Activated naive CD4-positive, alpha-beta T cell treated with anti-CD3 and anti-CD28 coated beads, Interleukin-2, amount 10 ng/mL, durations not matched to agents 7 days and 5 days (primary cell): Measurements from ENCODE around the gene SHFL.
A peak's percentile ranks its signal among the peaks of the same experiment; 100 is the strongest.

Experiments
- CTCF ChIA-PET: fragments of 350-600 bp; sonication (Branson Sonifier 250); formaldehyde crosslinking; loops from one replicate; lab custom pipeline; 2021; ENCODE audit warnings: antibody characterized with exemption; lab: Charles Lee
- DNase-seq: peaks from one replicate; pipeline ENCODE4 v3.0.0-alpha.2; 2020
- H3K27ac Mint-ChIP-seq: one replicate; pipeline ENCODE4 v1.8.0; 2021; ENCODE audit warnings: mild to moderate bottlenecking, moderate library complexity, mixed read lengths
- H3K27me3 Mint-ChIP-seq: one replicate; pipeline ENCODE4 v1.8.0; 2021; ENCODE audit warnings: mild to moderate bottlenecking, mixed read lengths
- H3K36me3 Mint-ChIP-seq: one replicate; pipeline ENCODE4 v1.8.0; 2021; ENCODE audit warnings: mixed read lengths
- H3K4me1 Mint-ChIP-seq: one replicate; pipeline ENCODE4 v1.8.0; 2021; ENCODE audit warnings: mixed read lengths
- H3K4me3 Mint-ChIP-seq: one replicate; pipeline ENCODE4 v1.8.0; 2021; ENCODE audit warnings: mild to moderate bottlenecking, moderate library complexity, mixed read lengths
- H3K9me3 Mint-ChIP-seq: one replicate; pipeline ENCODE4 v1.8.0; 2021; ENCODE audit warnings: mixed read lengths

Gene SHFL

DNA sequence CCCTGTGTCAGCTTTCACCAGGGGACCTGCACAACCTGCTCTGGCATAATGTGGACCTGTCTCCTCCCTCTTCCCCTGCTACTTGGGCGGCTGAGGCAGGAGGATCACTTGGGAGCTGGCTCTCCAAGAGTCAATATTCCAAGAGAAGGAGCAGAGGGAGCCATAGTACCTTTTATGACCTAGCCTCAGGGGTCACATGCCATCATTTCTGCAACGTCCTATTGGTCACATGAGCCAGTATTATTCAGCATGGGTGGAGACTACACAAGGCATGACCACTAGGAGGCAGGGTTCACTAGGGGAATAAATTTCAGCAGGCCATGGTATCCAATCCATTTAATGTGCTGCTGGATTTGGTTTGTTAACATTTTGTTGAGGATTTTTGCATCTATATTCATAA lies 12.0 kb upstream of the SHFL start:
- H3K27ac Mint-ChIP-seq = no peak overlapping the region
- DNase-seq = peak; percentile 62
- no peak overlapping the region for H3K4me3 Mint-ChIP-seq
- H3K27me3 Mint-ChIP-seq = peaks cover 38% of the 10 kb centered on the region
- no peaks in the 10 kb centered on the region for H3K36me3 Mint-ChIP-seq
- H3K9me3 Mint-ChIP-seq = peaks cover 9% of the 10 kb centered on the region
- CTCF ChIA-PET = no interaction called here
- no peaks in the 10 kb centered on the region for H3K4me1 Mint-ChIP-seq

DNA sequence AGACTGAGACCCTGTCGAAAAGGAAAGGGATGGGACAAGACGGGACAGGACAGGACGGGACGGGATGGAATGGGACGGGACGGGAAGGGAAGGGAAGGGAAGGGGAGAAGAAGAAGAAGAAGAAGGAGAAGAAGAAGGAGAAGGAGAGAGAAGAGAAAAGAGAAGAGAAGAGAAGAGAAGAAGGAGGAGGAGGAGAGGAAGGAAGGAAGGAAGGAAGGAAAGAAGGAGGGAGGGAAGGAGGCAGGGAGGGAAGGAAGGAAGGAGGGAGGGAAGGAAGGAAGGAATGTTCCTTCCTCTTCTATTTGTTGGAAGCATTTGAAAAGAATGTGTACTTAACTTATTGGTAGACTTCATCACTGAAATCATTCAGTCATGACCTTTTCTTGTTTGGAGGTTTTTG lies 9.6 kb upstream of the SHFL start:
- Mint-ChIP-seq H3K27me3 (peaks cover 38% of the 10 kb centered on the region), H3K4me3 (no peak overlapping the region), H3K27ac (no peak overlapping the region), H3K9me3 (peaks cover 9% of the 10 kb centered on the region), H3K4me1 (no peaks in the 10 kb centered on the region), H3K36me3 (no peaks in the 10 kb centered on the region)
- CTCF ChIA-PET = interaction anchor here (1.5 kb wide), 1 partner anchor 173 kb away, joined by 4 read pairs; no protein-coding TSS in a partner anchor
- DNase-seq = no peak

DNA sequence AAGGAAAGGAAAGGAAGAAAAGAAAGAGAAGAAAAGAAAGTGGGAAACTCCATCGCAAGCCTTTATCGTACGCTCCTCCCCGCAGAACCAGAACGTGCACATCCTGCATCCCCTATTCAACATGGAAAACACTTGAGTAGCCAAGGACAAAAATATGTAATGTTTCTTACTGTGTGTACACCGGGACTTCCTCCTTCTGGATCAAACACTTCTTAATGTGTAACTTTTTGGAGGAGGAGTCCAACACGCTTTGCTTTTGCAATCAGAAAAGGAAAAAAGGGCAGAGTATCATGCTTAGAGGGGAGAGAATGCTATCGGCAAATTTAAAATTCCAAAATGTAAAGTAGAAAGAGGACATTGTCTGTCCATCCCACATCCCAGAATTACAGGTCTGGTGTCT lies 7.8 kb upstream of the SHFL start:
- peaks cover 42% of the 10 kb centered on the region for H3K27me3 Mint-ChIP-seq
- CTCF ChIA-PET = no interaction called here
- no peak overlapping the region for H3K27ac Mint-ChIP-seq
- no peak overlapping the region for H3K4me3 Mint-ChIP-seq
- no peaks in the 10 kb centered on the region for H3K36me3 Mint-ChIP-seq
- no peak for DNase-seq
- H3K9me3 Mint-ChIP-seq = peaks cover 6% of the 10 kb centered on the region
- no peaks in the 10 kb centered on the region for H3K4me1 Mint-ChIP-seq

DNA sequence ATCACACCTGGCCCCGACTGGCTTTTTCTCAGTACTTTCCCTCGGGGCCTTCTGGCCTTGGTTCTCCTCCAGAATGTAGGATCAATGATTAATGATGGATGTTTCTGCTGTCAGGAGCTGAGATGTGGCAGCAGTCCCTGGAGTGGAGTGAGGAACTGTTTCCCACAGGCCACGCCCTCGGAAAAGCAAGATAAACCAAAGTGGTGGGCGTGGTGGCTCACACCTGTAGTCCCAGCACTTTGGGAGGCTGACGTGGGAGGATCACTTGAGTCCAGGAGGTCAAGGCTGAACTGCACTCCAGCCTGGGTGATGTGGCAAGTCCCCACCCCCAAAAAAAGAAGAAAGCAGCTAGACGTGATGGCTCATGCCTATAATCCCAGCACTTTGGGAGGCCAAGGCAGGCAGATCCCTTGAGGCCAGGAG lies 7.1 kb upstream of the SHFL start:
- CTCF ChIA-PET = no interaction called here

DNA sequence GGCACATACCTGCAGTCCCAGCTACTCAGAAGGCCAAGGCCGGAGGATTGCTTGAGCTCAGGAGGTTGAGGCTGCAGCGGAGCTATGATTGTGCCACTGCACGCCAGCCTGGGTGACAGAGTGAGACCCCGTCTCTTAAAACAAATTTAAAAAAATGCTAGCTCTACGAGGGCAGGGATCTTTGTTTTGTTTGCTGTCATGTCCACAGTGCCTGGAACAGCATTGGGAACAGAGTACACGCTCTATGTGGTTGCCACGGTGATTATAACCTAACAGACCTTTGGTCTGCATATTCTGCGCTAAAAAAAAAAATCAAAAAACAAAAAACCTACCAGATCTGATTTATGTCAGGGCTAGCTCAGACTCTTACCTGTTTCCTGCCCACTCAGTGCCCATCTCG lies 2.2 kb upstream of the SHFL start:
- no peak overlapping the region for H3K27ac Mint-ChIP-seq
- peaks cover 27% of the 10 kb centered on the region for H3K27me3 Mint-ChIP-seq
- DNase-seq = no peak
- H3K36me3 Mint-ChIP-seq = peaks cover 7% of the 10 kb centered on the region
- H3K9me3 Mint-ChIP-seq = no peaks in the 10 kb centered on the region
- no peak overlapping the region for H3K4me3 Mint-ChIP-seq
- CTCF ChIA-PET = interaction anchor here (0.6 kb wide), 1 partner anchor 83 kb away, joined by 3 read pairs; no protein-coding TSS in a partner anchor
- H3K4me1 Mint-ChIP-seq = peaks cover 17% of the 10 kb centered on the region

More for the DNA sequence above, 7.1 kb upstream of the SHFL start:
- Mint-ChIP-seq H3K36me3 (no peaks in the 10 kb centered on the region), H3K4me1 (no peaks in the 10 kb centered on the region), H3K27me3 (peaks cover 43% of the 10 kb centered on the region), H3K27ac (no peak overlapping the region), H3K9me3 (peaks cover 6% of the 10 kb centered on the region), H3K4me3 (no peak overlapping the region)
- no peak for DNase-seq

DNA sequence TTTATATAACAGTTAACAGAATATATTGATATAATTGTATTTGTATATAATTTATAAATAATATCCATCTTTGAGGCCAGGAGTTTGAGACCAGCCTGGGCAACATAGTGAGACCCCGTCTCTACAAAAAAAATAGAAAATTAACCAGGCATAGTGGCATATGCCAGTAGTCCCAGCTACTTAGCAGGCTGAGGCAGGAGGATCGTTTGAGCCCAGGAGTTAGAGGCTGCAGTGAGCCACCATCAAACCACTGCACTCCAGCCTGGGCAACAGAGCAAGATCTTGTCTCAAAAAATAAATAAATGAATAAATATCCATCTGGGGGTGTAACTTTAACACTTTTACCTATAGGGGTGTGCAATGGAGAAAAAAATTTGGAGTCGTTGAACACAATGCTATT lies 1.3 kb upstream of the SHFL start:
- Mint-ChIP-seq H3K4me3 (peak overlapping the region; percentile 81), H3K9me3 (no peaks in the 10 kb centered on the region), H3K4me1 (peaks cover 19% of the 10 kb centered on the region), H3K27ac (no peak overlapping the region), H3K27me3 (peaks cover 18% of the 10 kb centered on the region), H3K36me3 (peaks cover 14% of the 10 kb centered on the region)
- CTCF ChIA-PET = no interaction called here
- DNase-seq = no peak

DNA sequence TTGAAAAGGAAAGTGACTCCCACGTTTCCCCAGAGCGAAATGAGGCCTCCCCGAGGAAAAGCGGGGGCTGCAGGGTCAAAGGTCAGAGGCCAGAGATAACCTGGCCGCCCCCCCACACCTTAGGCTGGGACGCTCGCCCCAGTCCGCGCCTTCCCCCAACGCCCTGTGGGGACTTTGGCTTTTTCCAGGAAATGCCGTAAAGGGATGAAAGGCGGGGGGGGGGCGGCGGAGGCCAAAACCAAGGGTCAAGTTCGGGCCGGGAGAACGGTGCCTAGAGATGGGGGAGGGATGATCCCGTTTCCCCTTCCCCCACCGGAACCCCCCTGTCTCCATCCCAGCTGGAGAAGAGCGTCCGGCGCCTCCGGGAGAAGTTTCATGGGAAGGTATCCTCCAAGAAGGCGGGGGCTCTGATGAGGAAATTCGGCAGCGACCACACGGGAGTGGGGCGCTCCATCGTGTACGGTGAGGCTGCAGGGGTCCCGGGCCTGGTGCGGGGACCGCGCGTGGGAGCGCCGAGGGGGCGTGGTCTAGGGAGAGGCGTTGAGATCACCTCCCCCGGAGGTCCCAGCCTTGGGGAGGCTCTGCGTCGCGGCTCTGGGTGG lies 575 bp downstream of the SHFL start:
- peak; percentile 59 for DNase-seq
- H3K4me3 Mint-ChIP-seq = peak overlapping the region; percentile 81
- peaks cover 12% of the 10 kb centered on the region for H3K27me3 Mint-ChIP-seq
- peak overlapping the region; percentile 75 for H3K27ac Mint-ChIP-seq
- H3K36me3 Mint-ChIP-seq = peaks cover 20% of the 10 kb centered on the region
- H3K9me3 Mint-ChIP-seq = no peaks in the 10 kb centered on the region
- peaks cover 26% of the 10 kb centered on the region for H3K4me1 Mint-ChIP-seq
- CTCF ChIA-PET = no interaction called here

DNA sequence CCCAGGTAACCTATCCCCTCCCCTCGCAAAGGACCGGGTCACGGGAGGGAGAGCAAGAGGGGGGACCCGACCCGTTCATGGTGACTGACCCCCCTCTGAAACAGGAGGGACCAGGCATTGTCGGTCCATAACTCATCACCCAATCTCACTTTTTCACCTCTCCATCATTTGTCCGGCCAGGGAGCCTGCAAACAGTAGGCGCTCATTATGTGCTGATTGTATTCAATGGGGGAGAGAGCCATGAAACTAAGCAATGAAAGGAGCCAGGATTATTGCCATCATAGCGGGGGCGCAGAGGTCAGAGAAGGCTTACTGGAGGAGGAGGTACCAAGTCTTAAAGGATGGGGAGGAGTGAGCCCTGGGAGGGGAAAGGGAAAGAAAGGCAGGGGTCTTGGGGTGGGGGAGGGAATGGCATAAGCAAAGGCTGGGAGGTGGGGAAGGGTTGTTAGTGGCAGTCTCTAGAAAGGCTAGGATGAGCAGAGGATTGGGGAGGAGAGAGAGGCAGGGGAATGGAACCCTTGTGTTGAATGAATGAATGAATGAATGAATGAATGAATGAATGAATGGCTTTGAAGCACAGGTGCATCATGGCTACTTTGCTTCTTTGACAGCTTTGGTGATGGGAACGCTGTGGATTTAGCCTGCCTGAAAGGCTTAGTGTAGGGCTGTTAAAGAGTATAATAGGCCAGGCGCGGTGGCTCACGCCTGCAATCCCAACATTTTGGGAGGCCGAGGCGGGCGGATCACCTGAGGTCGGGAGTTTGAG lies 1.4 kb downstream of the SHFL start:
- Mint-ChIP-seq H3K27me3 (peaks cover 12% of the 10 kb centered on the region), H3K36me3 (peaks cover 25% of the 10 kb centered on the region), H3K27ac (peak overlapping the region; percentile 75), H3K9me3 (no peaks in the 10 kb centered on the region), H3K4me1 (peaks cover 30% of the 10 kb centered on the region), H3K4me3 (peak overlapping the region; percentile 81)
- CTCF ChIA-PET = no interaction called here
- DNase-seq = no peak

DNA sequence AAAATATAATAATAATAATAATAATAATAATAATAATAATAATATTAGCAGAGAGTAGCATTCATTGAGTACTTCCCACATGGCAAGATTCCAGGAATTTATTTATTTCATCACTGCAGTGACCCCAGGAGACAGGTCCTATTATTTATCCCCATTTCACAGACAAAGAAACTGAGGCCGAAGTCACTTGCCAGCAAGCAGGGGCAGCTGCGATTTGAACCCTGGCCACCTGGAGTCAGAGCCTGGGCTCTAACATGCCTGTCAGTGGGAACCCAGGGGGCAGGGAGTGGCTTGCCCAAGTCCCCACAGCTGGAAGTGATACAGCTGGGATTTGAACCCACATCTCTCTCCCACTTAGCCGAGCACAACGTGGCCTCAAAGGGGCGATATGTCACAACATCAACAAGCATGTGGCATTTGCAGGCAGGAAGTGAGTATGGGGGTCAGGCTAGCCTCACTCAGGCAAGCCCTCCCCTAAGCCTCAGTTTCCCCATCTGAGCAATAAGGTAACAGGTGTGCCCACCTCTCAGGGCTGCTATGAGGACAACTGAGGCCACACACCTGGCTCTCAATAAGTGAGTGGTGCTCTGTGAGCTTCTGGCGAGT lies 2.9 kb downstream of the SHFL start:
- H3K9me3 Mint-ChIP-seq = no peaks in the 10 kb centered on the region
- DNase-seq = no peak
- peaks cover 30% of the 10 kb centered on the region for H3K4me1 Mint-ChIP-seq
- peak overlapping the region; percentile 52 for H3K27ac Mint-ChIP-seq
- no peak overlapping the region for H3K4me3 Mint-ChIP-seq
- H3K27me3 Mint-ChIP-seq = peaks cover 8% of the 10 kb centered on the region
- H3K36me3 Mint-ChIP-seq = peaks cover 36% of the 10 kb centered on the region
- CTCF ChIA-PET = interaction anchor here (1.0 kb wide), 1 partner anchor 10 kb away, joined by 3 read pairs; no protein-coding TSS in a partner anchor

DNA sequence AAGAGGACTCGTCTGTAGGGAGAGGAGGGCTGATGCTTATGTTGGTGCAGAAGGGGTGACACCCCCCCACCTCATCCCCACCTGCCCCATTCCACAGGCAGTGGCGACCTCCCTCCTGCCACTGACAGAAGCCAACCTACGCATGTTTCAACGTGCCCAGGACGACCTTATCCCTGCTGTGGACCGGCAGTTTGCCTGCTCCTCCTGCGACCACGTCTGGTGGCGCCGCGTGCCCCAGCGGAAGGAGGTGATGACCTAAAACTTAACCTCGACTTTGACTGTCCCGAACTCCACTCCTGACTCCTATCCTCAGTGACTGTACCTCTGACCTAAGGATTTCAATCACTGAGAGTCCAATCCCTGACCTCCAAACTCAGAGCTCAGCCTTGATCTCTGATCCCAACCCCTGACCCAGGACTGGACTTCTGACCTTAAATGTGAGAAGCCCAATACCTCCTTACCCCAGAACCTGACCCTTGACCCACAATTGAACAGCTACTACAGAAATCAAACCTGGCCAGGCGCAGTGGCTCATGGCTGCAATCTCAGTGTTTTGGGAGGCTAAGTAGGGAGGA lies 3.8 kb downstream of the SHFL start:
- no peaks in the 10 kb centered on the region for H3K9me3 Mint-ChIP-seq
- H3K4me3 Mint-ChIP-seq = no peak overlapping the region
- no peak overlapping the region for H3K27ac Mint-ChIP-seq
- peaks cover 30% of the 10 kb centered on the region for H3K4me1 Mint-ChIP-seq
- no peak for DNase-seq
- H3K27me3 Mint-ChIP-seq = peaks cover 8% of the 10 kb centered on the region
- CTCF ChIA-PET = no interaction called here
- H3K36me3 Mint-ChIP-seq = peaks cover 40% of the 10 kb centered on the region

DNA sequence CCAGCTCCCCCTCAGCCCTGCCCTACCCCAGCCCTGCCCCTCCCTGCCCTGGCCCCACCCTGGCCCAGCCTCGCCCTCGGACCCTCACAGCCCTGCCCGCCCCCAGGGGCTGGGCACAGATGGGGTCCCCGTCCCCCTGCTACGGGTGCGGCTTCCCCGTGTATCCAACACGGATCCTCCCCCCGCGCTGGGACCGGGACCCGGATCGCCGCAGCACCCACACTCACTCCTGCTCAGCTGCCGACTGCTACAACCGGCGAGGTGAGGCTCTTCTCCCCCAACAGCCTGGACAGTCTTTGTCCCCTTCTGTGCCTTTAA lies 5.2 kb downstream of the SHFL start:
- peaks cover 3% of the 10 kb centered on the region for H3K9me3 Mint-ChIP-seq
- CTCF ChIA-PET = no interaction called here
- no peak for DNase-seq
- no peaks in the 10 kb centered on the region for H3K27me3 Mint-ChIP-seq
- H3K27ac Mint-ChIP-seq = peak overlapping the region; percentile 55
- H3K36me3 Mint-ChIP-seq = peaks cover 40% of the 10 kb centered on the region
- no peak overlapping the region for H3K4me3 Mint-ChIP-seq
- peaks cover 30% of the 10 kb centered on the region for H3K4me1 Mint-ChIP-seq

DNA sequence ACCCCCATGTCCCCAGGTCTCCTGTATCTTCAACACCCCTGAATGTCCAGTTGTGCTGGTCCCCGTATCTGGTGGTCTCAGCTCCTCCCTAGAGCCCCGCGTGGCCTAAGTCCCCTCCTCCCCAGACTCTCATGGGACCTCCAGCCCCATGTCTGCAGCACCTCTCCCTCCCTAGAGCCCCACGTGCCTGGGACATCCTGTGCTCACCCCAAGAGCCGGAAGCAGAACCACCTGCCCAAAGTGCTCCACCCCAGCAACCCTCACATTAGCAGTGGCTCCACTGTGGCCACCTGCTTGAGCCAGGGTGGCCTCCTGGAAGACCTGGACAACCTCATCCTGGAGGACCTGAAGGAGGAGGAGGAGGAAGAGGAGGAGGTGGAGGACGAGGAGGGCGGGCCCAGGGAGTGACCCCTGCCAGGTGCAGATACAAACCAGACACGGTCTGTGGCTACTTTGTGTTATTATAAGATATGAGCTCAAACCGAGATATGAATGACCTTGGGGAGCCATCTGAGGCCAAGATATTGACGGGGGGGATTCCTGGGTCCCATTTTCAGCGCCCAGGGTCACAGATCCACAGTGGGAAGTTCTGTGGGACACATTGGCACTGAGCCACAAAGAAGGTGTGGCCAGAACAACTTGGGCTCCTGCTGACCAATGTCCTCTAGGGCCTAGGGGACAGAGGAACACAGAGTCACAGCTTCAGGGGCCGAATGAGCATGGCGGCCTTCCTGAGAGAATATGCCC lies 6.0 kb downstream of the SHFL start:
- Mint-ChIP-seq H3K36me3 (peaks cover 39% of the 10 kb centered on the region), H3K4me1 (peaks cover 30% of the 10 kb centered on the region), H3K4me3 (no peak overlapping the region), H3K9me3 (peaks cover 3% of the 10 kb centered on the region), H3K27ac (no peak overlapping the region), H3K27me3 (no peaks in the 10 kb centered on the region)
- CTCF ChIA-PET = no interaction called here
- no peak for DNase-seq

DNA sequence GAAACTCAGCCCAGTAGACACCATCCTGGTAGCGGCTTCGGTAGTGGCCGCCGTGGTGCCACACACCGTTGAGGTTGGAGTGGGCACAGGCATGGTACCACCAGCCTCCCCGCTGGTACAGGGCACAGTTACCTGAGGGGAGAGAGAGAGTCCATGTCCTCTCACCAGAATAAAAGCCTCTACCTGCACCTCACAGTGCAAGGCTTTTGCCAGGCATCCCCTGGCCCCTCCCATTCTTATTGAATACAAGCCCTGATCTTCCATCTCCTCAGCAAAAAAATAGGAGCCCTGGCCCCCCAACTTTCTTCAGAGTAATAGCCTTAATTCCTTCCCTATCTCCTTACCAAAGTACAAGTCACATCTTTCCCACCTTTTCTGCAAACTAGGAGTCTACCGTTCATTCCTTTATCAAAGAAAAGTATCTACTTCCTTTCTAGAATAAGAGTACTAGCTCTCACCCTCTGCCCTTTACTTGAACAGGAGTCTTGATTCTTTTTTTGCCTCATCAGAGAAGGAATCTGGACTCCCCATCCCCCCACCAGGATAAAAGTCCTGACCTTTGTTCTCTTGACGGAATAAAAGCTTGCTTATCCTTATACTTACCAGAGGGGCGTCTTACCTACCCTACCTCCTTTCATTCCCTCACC lies 6.7 kb downstream of the SHFL start:
- Mint-ChIP-seq H3K27me3 (no peaks in the 10 kb centered on the region), H3K36me3 (peaks cover 33% of the 10 kb centered on the region), H3K4me3 (no peak overlapping the region), H3K27ac (no peak overlapping the region), H3K9me3 (peaks cover 3% of the 10 kb centered on the region), H3K4me1 (peaks cover 22% of the 10 kb centered on the region)
- CTCF ChIA-PET = no interaction called here
- DNase-seq = no peak
